Tibial nerve (tissue), 4 donors: ENCODE data around the gene GRM7.

Source experiments
- CTCF ChIP-seq, 5 experiments: fragments of 200-600 bp in 3 of 5; fragments of 450-650 bp in 2 of 5; sonication (generic) in 3 of 5; IDR thresholded peaks; one replicate each; pipeline ENCODE4 v1.5.1; 2016 to 2019; ENCODE audit warnings: antibody characterized with exemption in 5 of 5, mild to moderate bottlenecking in 3 of 5, moderate library complexity in 2 of 5
- EP300 ChIP-seq, 2 donors: sonication (generic); formaldehyde crosslinking; IDR thresholded peaks; one replicate each; pipeline ENCODE4 v1.6.1; 2017; ENCODE audit warnings: antibody characterized with exemption in 2 of 2, mild to moderate bottlenecking in 1 of 2

GRCh38 chr3:7437231-7437630 is 576.3 kb downstream of the GRM7 start:
- TF ChIP-seq CTCF (IDR thresholded peaks at IDR 0.05) (no peak), EP300 (IDR thresholded peaks at IDR 0.05) (no peak)
